ENCODE results near the gene PLCH1.

The PLCH1 gene

GRCh38 chr3:155701882-155702465, 42.9 kb downstream of the PLCH1 start:
- FAIRE-seq (no peak), DNase-seq (ENCODE audit: insufficient read length, low spot score) (peak; percentile 34)

- FAIRE-seq, result no peak
- no peak for DNase-seq (ENCODE audit: insufficient read length, low spot score)
Observed at GRCh38 chr3:155697542-155697941, 47.3 kb downstream of the PLCH1 start.

GRCh38 chr3:155690921-155691320, 54.0 kb downstream of the PLCH1 start:
- no peak for DNase-seq (ENCODE audit: insufficient read length, low spot score)
- no peak for FAIRE-seq

- no peak for FAIRE-seq
Observed at GRCh38 chr3:155688481-155688880, 56.4 kb downstream of the PLCH1 start.

GRCh38 chr3:155683344-155683720, 61.5 kb downstream of the PLCH1 start:
- FAIRE-seq (no peak), DNase-seq (ENCODE audit: insufficient read length, low spot score) (no peak)

More at GRCh38 chr3:155688481-155688880, 56.4 kb downstream of the PLCH1 start:
- no peak for DNase-seq (ENCODE audit: insufficient read length, low spot score)

- DNase-seq (ENCODE audit: insufficient read length, low spot score), result no peak
- FAIRE-seq, result no peak
Observed at GRCh38 chr3:155682426-155683343, 62.2 kb downstream of the PLCH1 start.

GRCh38 chr3:155676252-155676981, 68.5 kb downstream of the PLCH1 start:
- FAIRE-seq, result no peak

GRCh38 chr3:155675094-155675493, 69.8 kb downstream of the PLCH1 start:
- DNase-seq (ENCODE audit: insufficient read length, low spot score) (no peak), FAIRE-seq (no peak)

More at GRCh38 chr3:155676252-155676981, 68.5 kb downstream of the PLCH1 start:
- no peak for DNase-seq (ENCODE audit: insufficient read length, low spot score)

- FAIRE-seq, result no peak
- DNase-seq (ENCODE audit: insufficient read length, low spot score), result no peak
Observed at GRCh38 chr3:155673421-155673820, 71.5 kb downstream of the PLCH1 start.

GRCh38 chr3:155670335-155670734, 74.5 kb downstream of the PLCH1 start:
- no peak for FAIRE-seq
- DNase-seq (ENCODE audit: insufficient read length, low spot score), result no peak

- DNase-seq (ENCODE audit: insufficient read length, low spot score), result no peak
- no peak for FAIRE-seq
Observed at GRCh38 chr3:155667988-155668387, 76.9 kb downstream of the PLCH1 start.

GRCh38 chr3:155664925-155665695, 79.8 kb downstream of the PLCH1 start:
- no peak for FAIRE-seq
- DNase-seq (ENCODE audit: insufficient read length, low spot score), result no peak

- no peak for FAIRE-seq
- DNase-seq (ENCODE audit: insufficient read length, low spot score), result no peak
Observed at GRCh38 chr3:155663467-155664212, 81.2 kb downstream of the PLCH1 start.

GRCh38 chr3:155661760-155662159, 83.1 kb downstream of the PLCH1 start:
- DNase-seq (ENCODE audit: insufficient read length, low spot score) (no peak), FAIRE-seq (no peak)

- no peak for FAIRE-seq
- DNase-seq (ENCODE audit: insufficient read length, low spot score), result no peak
Observed at GRCh38 chr3:155661042-155661441, 83.8 kb downstream of the PLCH1 start.

GRCh38 chr3:155658671-155659261, 86.1 kb downstream of the PLCH1 start:
- FAIRE-seq, result no peak
- DNase-seq (ENCODE audit: insufficient read length, low spot score), result no peak

- DNase-seq (ENCODE audit: insufficient read length, low spot score) (no peak), FAIRE-seq (no peak)
Observed at GRCh38 chr3:155658006-155658405, 86.9 kb downstream of the PLCH1 start.

- DNase-seq (ENCODE audit: insufficient read length, low spot score), result no peak
- FAIRE-seq, result no peak
Observed at GRCh38 chr3:155657161-155657560, 87.7 kb downstream of the PLCH1 start.

GRCh38 chr3:155656466-155656865, 88.4 kb downstream of the PLCH1 start:
- DNase-seq (ENCODE audit: insufficient read length, low spot score) (no peak), FAIRE-seq (no peak)
